Smooth muscle cell (in vitro differentiated cells): ENCODE data around the gene OR1K1. TPM values are rescaled to one million over a fixed set of nuclear protein-coding genes. Genes with fewer than 3 reads are reported as not detected.

Experiments used
- DNase-seq: peaks from one replicate; lab custom pipeline; 2025; ENCODE audit not compliant: unreplicated experiment; lab: John Stamatoyannopoulos, UW
- H2AFZ ChIP-seq: fragments of 200-600 bp; sonication (generic); 2 replicates; pipeline ENCODE4 v1.6.0; 2016; ENCODE audit warnings: antibody characterized with exemption, low read depth, mild to moderate bottlenecking
- H3F3A ChIP-seq: fragments of 200-600 bp; sonication (generic); 2 replicates; pipeline ENCODE4 v1.6.0; 2017; ENCODE audit warnings: antibody characterized with exemption, low read depth
- H3K27ac ChIP-seq: fragments of 200-600 bp; sonication (generic); 2 replicates; pipeline ENCODE4 v1.5.1; 2016; ENCODE audit warnings: low read depth, mild to moderate bottlenecking
- H3K27me3 ChIP-seq: fragments of 200-600 bp; sonication (generic); 2 replicates; pipeline ENCODE4 v1.6.1; 2016; ENCODE audit warnings: low read depth, mild to moderate bottlenecking
- H3K36me3 ChIP-seq: fragments of 200-600 bp; sonication (generic); 2 replicates; pipeline ENCODE4 v1.5.1; 2016; ENCODE audit warnings: low read depth
- H3K4me1 ChIP-seq: fragments of 200-600 bp; sonication (generic); 2 replicates; pipeline ENCODE4 v1.5.1; 2016; ENCODE audit warnings: low read depth
- H3K4me2 ChIP-seq: fragments of 200-600 bp; sonication (generic); 2 replicates; pipeline ENCODE4 v1.6.0; 2016; ENCODE audit warnings: mild to moderate bottlenecking
- H3K4me3 ChIP-seq: fragments of 200-600 bp; sonication (generic); 2 replicates; pipeline ENCODE4 v1.5.1; 2016; ENCODE audit warnings: mild to moderate bottlenecking
- H3K79me2 ChIP-seq: fragments of 200-600 bp; sonication (generic); 2 replicates; pipeline ENCODE4 v1.6.0; 2016; ENCODE audit warnings: low read depth, mild to moderate bottlenecking
- H3K9ac ChIP-seq: fragments of 200-600 bp; sonication (generic); 2 replicates; pipeline ENCODE4 v1.6.0; 2016; ENCODE audit warnings: low read depth
- H3K9me3 ChIP-seq: fragments of 200-600 bp; sonication (generic); replicated peaks from 2 replicates; pipeline ENCODE4 v1.5.1; 2016; ENCODE audit warnings: low read depth
- H4K20me1 ChIP-seq: fragments of 200-600 bp; sonication (generic); 2 replicates; pipeline ENCODE4 v1.6.0; 2016; ENCODE audit warnings: low read depth
- WGBS: methylation state at CpG from one replicate; pipeline ENCODE4 v1.1.7; 2016; ENCODE audit warnings: low lambda C conversion rate; 5-methylcytosine and 5-hydroxymethylcytosine counted together
- polyA plus RNA-seq: library from polyadenylated mRNA; unstranded; fragments of >200 nt; fragmentation: Nextera tagmentation; extraction: Ambion mirVana; gene quantifications from 2 replicates; pipeline ENCODE4 v1.2.1, GENCODE V29; 2016
- total RNA-seq: library from RNA; depleted of rRNA; stranded (reverse); fragments of >200 nt; gene quantifications from 2 replicates; pipeline ENCODE4 v1.2.3, GENCODE V29; 2014
- TF ChIP-seq, protein P1 (sequence below): fragments of 200-600 bp; sonication (generic); IDR thresholded peaks from 2 replicates; pipeline ENCODE4 v1.5.1; 2017; ENCODE audit warnings: borderline replicate concordance, mild to moderate bottlenecking, antibody characterized with exemption; ENCODE audit not compliant: insufficient read depth, poor library complexity, severe bottlenecking

The OR1K1 gene, protein sequence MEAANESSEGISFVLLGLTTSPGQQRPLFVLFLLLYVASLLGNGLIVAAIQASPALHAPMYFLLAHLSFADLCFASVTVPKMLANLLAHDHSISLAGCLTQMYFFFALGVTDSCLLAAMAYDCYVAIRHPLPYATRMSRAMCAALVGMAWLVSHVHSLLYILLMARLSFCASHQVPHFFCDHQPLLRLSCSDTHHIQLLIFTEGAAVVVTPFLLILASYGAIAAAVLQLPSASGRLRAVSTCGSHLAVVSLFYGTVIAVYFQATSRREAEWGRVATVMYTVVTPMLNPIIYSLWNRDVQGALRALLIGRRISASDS
- total RNA-seq: not detected in 2 replicates
- polyA plus RNA-seq: not detected in 2 replicates

DNA sequence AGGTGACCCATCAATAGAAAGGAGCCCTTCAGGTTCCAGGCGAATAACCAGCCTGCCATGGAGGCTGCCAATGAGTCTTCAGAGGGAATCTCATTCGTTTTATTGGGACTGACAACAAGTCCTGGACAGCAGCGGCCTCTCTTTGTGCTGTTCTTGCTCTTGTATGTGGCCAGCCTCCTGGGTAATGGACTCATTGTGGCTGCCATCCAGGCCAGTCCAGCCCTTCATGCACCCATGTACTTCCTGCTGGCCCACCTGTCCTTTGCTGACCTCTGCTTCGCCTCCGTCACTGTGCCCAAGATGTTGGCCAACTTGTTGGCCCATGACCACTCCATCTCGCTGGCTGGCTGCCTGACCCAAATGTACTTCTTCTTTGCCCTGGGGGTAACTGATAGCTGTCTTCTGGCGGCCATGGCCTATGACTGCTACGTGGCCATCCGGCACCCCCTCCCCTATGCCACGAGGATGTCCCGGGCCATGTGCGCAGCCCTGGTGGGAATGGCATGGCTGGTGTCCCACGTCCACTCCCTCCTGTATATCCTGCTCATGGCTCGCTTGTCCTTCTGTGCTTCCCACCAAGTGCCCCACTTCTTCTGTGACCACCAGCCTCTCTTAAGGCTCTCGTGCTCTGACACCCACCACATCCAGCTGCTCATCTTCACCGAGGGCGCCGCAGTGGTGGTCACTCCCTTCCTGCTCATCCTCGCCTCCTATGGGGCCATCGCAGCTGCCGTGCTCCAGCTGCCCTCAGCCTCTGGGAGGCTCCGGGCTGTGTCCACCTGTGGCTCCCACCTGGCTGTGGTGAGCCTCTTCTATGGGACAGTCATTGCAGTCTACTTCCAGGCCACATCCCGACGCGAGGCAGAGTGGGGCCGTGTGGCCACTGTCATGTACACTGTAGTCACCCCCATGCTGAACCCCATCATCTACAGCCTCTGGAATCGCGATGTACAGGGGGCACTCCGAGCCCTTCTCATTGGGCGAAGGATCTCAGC lies at the start of gene OR1K1:
TSS of gene OR1K1 (plus strand) at position 58 of the 995 bp plus-strand sequence. CDS start at position 58, 0 bp downstream.
- Histone ChIP-seq H3K4me1 (no peaks in the 10 kb centered on the region), H3K27me3 (no peaks in the 10 kb centered on the region), H3K79me2 (no peaks in the 10 kb centered on the region), H3K4me2 (no peak within 1 kb of the TSS), H3K9me3 (no peaks in the 10 kb centered on the region), H3K4me3 (no peak within 1 kb of the TSS), H3K9ac (no peak within 1 kb of the TSS), H3K36me3 (no peaks in the 10 kb centered on the region), H3K27ac (no peak within 1 kb of the TSS), H2AFZ (no peak within 1 kb of the TSS), H3F3A (no peaks in the 10 kb centered on the region), H4K20me1 (no peaks in the 10 kb centered on the region)
- TF ChIP-seq, protein P1, sequence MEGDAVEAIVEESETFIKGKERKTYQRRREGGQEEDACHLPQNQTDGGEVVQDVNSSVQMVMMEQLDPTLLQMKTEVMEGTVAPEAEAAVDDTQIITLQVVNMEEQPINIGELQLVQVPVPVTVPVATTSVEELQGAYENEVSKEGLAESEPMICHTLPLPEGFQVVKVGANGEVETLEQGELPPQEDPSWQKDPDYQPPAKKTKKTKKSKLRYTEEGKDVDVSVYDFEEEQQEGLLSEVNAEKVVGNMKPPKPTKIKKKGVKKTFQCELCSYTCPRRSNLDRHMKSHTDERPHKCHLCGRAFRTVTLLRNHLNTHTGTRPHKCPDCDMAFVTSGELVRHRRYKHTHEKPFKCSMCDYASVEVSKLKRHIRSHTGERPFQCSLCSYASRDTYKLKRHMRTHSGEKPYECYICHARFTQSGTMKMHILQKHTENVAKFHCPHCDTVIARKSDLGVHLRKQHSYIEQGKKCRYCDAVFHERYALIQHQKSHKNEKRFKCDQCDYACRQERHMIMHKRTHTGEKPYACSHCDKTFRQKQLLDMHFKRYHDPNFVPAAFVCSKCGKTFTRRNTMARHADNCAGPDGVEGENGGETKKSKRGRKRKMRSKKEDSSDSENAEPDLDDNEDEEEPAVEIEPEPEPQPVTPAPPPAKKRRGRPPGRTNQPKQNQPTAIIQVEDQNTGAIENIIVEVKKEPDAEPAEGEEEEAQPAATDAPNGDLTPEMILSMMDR: no peak
- 93% methylated on average over 30 of the region's 30 CpGs for WGBS
- DNase-seq: no peak

DNA sequence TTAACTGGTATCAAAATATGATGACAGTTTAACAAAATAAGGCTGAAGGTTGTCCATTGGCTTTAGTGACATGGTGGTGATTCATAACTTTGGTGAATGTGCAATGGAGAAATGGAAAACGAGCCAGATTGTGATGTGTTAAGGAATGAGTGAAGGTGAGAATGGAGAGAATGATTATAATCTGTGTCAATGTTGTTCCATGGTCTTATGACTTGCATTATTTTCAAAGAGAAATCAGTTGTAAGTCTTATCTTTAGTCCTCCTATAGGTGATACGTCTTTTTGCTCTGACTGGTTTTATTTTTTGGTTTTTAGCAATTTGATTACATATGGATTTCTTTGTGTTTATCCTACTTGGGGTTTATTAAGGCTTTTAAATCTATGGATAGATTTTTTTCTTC lies 45.1 kb upstream of the OR1K1 start:
- no peak overlapping the region for H2AFZ ChIP-seq
- no peaks in the 10 kb centered on the region for H3K79me2 ChIP-seq
- WGBS: 24% methylated on average over 2 of the region's 2 CpGs
- H3K27ac ChIP-seq: no peak overlapping the region
- no peaks in the 10 kb centered on the region for H3F3A ChIP-seq
- TF ChIP-seq, protein P1: no peak
- no peak overlapping the region for H3K4me2 ChIP-seq
- no peaks in the 10 kb centered on the region for H3K36me3 ChIP-seq
- H3K27me3 ChIP-seq: no peaks in the 10 kb centered on the region
- H3K9me3 ChIP-seq: peaks cover 3% of the 10 kb centered on the region
- no peaks in the 10 kb centered on the region for H4K20me1 ChIP-seq
- DNase-seq: no peak
- no peak overlapping the region for H3K9ac ChIP-seq
- H3K4me3 ChIP-seq: no peak overlapping the region
- H3K4me1 ChIP-seq: no peaks in the 10 kb centered on the region

DNA sequence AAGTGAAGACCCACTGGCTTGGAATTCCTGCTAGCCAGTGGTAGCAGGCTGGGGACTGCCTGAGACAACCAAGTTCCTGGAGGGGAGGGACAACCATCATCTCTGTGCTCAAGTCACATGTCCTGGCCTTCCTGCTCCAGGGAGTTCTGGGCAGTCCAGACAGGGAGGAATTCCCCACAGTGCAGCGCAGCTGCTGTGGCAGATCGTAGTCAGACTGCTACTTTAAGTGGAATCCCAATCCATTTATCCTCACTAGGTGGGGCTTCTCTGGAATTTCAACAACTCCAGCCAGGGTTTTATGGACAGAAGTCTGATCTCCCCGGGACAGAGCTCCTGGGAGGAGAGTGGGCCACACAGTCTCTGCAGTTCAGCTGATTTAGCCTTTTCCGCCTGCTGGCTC lies 32.1 kb upstream of the OR1K1 start:
- no peak overlapping the region for H3K9ac ChIP-seq
- DNase-seq: no peak
- no peaks in the 10 kb centered on the region for H3K36me3 ChIP-seq
- H3K4me3 ChIP-seq: no peak overlapping the region
- no peak overlapping the region for H3K4me2 ChIP-seq
- no peaks in the 10 kb centered on the region for H3K4me1 ChIP-seq
- no peak overlapping the region for H2AFZ ChIP-seq
- H3F3A ChIP-seq: no peaks in the 10 kb centered on the region
- H3K27ac ChIP-seq: no peak overlapping the region
- TF ChIP-seq, protein P1: no peak
- H4K20me1 ChIP-seq: no peaks in the 10 kb centered on the region
- H3K79me2 ChIP-seq: no peaks in the 10 kb centered on the region
- peaks cover 9% of the 10 kb centered on the region for H3K9me3 ChIP-seq
- no peaks in the 10 kb centered on the region for H3K27me3 ChIP-seq
- 69% methylated on average over 4 of the region's 4 CpGs for WGBS
